ENCODE results near the gene SRGAP2B. TPM values are rescaled to one million over a fixed set of nuclear protein-coding genes. Genes with fewer than 3 reads are reported as not detected.
"Not testable (repeated sequence)": the region's sequence is repeated elsewhere in the genome, so short reads cannot be mapped to it uniquely, and the experiment has no call there.

The SRGAP2B gene
- total RNA-seq, 3 donors from 2014 or later (not counting 1 experiment from before 2014, with no cell fraction given) = 11.9 to 21.3 (median 18.2) TPM

- H3K36me3 Mint-ChIP-seq; H3K9me3 ChIP-seq (ENCODE audit: control insufficient read depth, insufficient read depth, low read length); ATAC-seq; H3K27ac Mint-ChIP-seq; H3K4me1 Mint-ChIP-seq; DNase-seq; H3K9me3 Mint-ChIP-seq; H3K27me3 ChIP-seq (ENCODE audit: control insufficient read depth, insufficient read depth, low read length); H3K27me3 Mint-ChIP-seq (ENCODE audit: low read depth in 2 of 2); H3K4me1 ChIP-seq (ENCODE audit: control insufficient read depth, insufficient read depth, low read length); H3K36me3 ChIP-seq (ENCODE audit: control insufficient read depth, insufficient read depth, low read length); H3K27ac ChIP-seq (ENCODE audit: low read length); H3K4me3 ChIP-seq (ENCODE audit: low read length); H3K4me3 Mint-ChIP-seq; intact Hi-C loops (cut with micrococcal nuclease): not testable (repeated sequence)
- WGBS (ENCODE audit: insufficient coverage) = no CpG with 5 or more reads among the region's 2 CpGs
These were observed 72.9 kb downstream of the SRGAP2B start for GRCh38 chr1:145022259-145022658.

- H3K9me3 ChIP-seq (ENCODE audit: control insufficient read depth, insufficient read depth, low read length); H3K27ac Mint-ChIP-seq; H3K9me3 Mint-ChIP-seq; ATAC-seq; H3K27me3 ChIP-seq (ENCODE audit: control insufficient read depth, insufficient read depth, low read length); H3K36me3 Mint-ChIP-seq; H3K36me3 ChIP-seq (ENCODE audit: control insufficient read depth, insufficient read depth, low read length); H3K27me3 Mint-ChIP-seq (ENCODE audit: low read depth in 2 of 2); intact Hi-C loops (cut with micrococcal nuclease); H3K4me1 ChIP-seq (ENCODE audit: control insufficient read depth, insufficient read depth, low read length); H3K4me3 Mint-ChIP-seq; DNase-seq; H3K4me1 Mint-ChIP-seq; H3K27ac ChIP-seq (ENCODE audit: low read length); H3K4me3 ChIP-seq (ENCODE audit: low read length): not testable (repeated sequence)
- no CpG with 5 or more reads among the region's 4 CpGs for WGBS (ENCODE audit: insufficient coverage)
These were observed 73.4 kb downstream of the SRGAP2B start for GRCh38 chr1:145021749-145022148.

GRCh38 chr1:145019709-145020108 is 75.4 kb downstream of the SRGAP2B start:
- H3K27ac Mint-ChIP-seq; H3K4me1 ChIP-seq (ENCODE audit: control insufficient read depth, insufficient read depth, low read length); H3K27me3 Mint-ChIP-seq (ENCODE audit: low read depth in 2 of 2); DNase-seq; H3K9me3 ChIP-seq (ENCODE audit: control insufficient read depth, insufficient read depth, low read length); ATAC-seq; H3K27me3 ChIP-seq (ENCODE audit: control insufficient read depth, insufficient read depth, low read length); H3K27ac ChIP-seq (ENCODE audit: low read length); H3K9me3 Mint-ChIP-seq; H3K36me3 Mint-ChIP-seq; intact Hi-C loops (cut with micrococcal nuclease); H3K4me1 Mint-ChIP-seq; H3K36me3 ChIP-seq (ENCODE audit: control insufficient read depth, insufficient read depth, low read length); H3K4me3 ChIP-seq (ENCODE audit: low read length); H3K4me3 Mint-ChIP-seq: not testable (repeated sequence)
- whole genome bisulfite sequencing (ENCODE audit: insufficient coverage) = 97% methylated on average over 1 of the region's 2 CpGs

- H3K27ac ChIP-seq (ENCODE audit: low read length); DNase-seq; H3K4me3 Mint-ChIP-seq; H3K9me3 ChIP-seq (ENCODE audit: control insufficient read depth, insufficient read depth, low read length); intact Hi-C loops (cut with micrococcal nuclease); H3K36me3 ChIP-seq (ENCODE audit: control insufficient read depth, insufficient read depth, low read length); ATAC-seq; H3K4me1 ChIP-seq (ENCODE audit: control insufficient read depth, insufficient read depth, low read length); H3K27ac Mint-ChIP-seq; H3K27me3 Mint-ChIP-seq (ENCODE audit: low read depth in 2 of 2); H3K36me3 Mint-ChIP-seq; H3K27me3 ChIP-seq (ENCODE audit: control insufficient read depth, insufficient read depth, low read length); H3K9me3 Mint-ChIP-seq; H3K4me3 ChIP-seq (ENCODE audit: low read length); H3K4me1 Mint-ChIP-seq: not testable (repeated sequence)
- 100% methylated on average over 1 of the region's 2 CpGs for WGBS (ENCODE audit: insufficient coverage)
These were observed 77.4 kb downstream of the SRGAP2B start for GRCh38 chr1:145017725-145018124.

- H3K9me3 ChIP-seq (ENCODE audit: control insufficient read depth, insufficient read depth, low read length); H3K36me3 ChIP-seq (ENCODE audit: control insufficient read depth, insufficient read depth, low read length); H3K4me1 Mint-ChIP-seq; DNase-seq; H3K4me3 ChIP-seq (ENCODE audit: low read length); intact Hi-C loops (cut with micrococcal nuclease); H3K27ac Mint-ChIP-seq; H3K9me3 Mint-ChIP-seq; H3K27ac ChIP-seq (ENCODE audit: low read length); H3K4me3 Mint-ChIP-seq; H3K36me3 Mint-ChIP-seq; H3K27me3 ChIP-seq (ENCODE audit: control insufficient read depth, insufficient read depth, low read length); H3K4me1 ChIP-seq (ENCODE audit: control insufficient read depth, insufficient read depth, low read length); H3K27me3 Mint-ChIP-seq (ENCODE audit: low read depth in 2 of 2): not testable (repeated sequence)
- peak in 1 of 3 donors; percentile 26 for ATAC-seq
These were observed 78.7 kb downstream of the SRGAP2B start for GRCh38 chr1:145016492-145016862.

- H3K4me1 ChIP-seq (ENCODE audit: control insufficient read depth, insufficient read depth, low read length); H3K4me3 ChIP-seq (ENCODE audit: low read length); H3K9me3 Mint-ChIP-seq; H3K36me3 ChIP-seq (ENCODE audit: control insufficient read depth, insufficient read depth, low read length); H3K36me3 Mint-ChIP-seq; intact Hi-C loops (cut with micrococcal nuclease); H3K9me3 ChIP-seq (ENCODE audit: control insufficient read depth, insufficient read depth, low read length); H3K27me3 ChIP-seq (ENCODE audit: control insufficient read depth, insufficient read depth, low read length); H3K4me3 Mint-ChIP-seq; H3K27ac ChIP-seq (ENCODE audit: low read length); DNase-seq; H3K27me3 Mint-ChIP-seq (ENCODE audit: low read depth in 2 of 2); H3K4me1 Mint-ChIP-seq: not testable (repeated sequence)
- ATAC-seq = peak; percentile 74 to 81 (median 78)
- WGBS (ENCODE audit: insufficient coverage) = no CpG with 5 or more reads among the region's 2 CpGs
- peak overlapping the region in 1 of 2 donors; percentile 77 for H3K27ac Mint-ChIP-seq
These were observed 79.2 kb downstream of the SRGAP2B start for GRCh38 chr1:145015744-145016491.

- DNase-seq; ATAC-seq; H3K27ac ChIP-seq (ENCODE audit: low read length); H3K9me3 ChIP-seq (ENCODE audit: control insufficient read depth, insufficient read depth, low read length); H3K4me1 Mint-ChIP-seq; H3K27ac Mint-ChIP-seq; intact Hi-C loops (cut with micrococcal nuclease); H3K4me3 Mint-ChIP-seq; H3K4me3 ChIP-seq (ENCODE audit: low read length); H3K27me3 Mint-ChIP-seq (ENCODE audit: low read depth in 2 of 2); H3K36me3 ChIP-seq (ENCODE audit: control insufficient read depth, insufficient read depth, low read length); H3K4me1 ChIP-seq (ENCODE audit: control insufficient read depth, insufficient read depth, low read length); H3K27me3 ChIP-seq (ENCODE audit: control insufficient read depth, insufficient read depth, low read length); H3K36me3 Mint-ChIP-seq; H3K9me3 Mint-ChIP-seq: not testable (repeated sequence)
- WGBS (ENCODE audit: insufficient coverage) = no CpG with 5 or more reads among the region's 4 CpGs
These were observed 81.8 kb downstream of the SRGAP2B start for GRCh38 chr1:145013353-145013752.

GRCh38 chr1:145011811-145012210 is 83.3 kb downstream of the SRGAP2B start:
- DNase-seq; H3K36me3 Mint-ChIP-seq; H3K36me3 ChIP-seq (ENCODE audit: control insufficient read depth, insufficient read depth, low read length); H3K9me3 Mint-ChIP-seq; H3K27me3 Mint-ChIP-seq (ENCODE audit: low read depth in 2 of 2); H3K27ac Mint-ChIP-seq; ATAC-seq; H3K4me3 ChIP-seq (ENCODE audit: low read length); H3K4me1 ChIP-seq (ENCODE audit: control insufficient read depth, insufficient read depth, low read length); H3K27me3 ChIP-seq (ENCODE audit: control insufficient read depth, insufficient read depth, low read length); H3K27ac ChIP-seq (ENCODE audit: low read length); intact Hi-C loops (cut with micrococcal nuclease); H3K4me1 Mint-ChIP-seq; H3K4me3 Mint-ChIP-seq; H3K9me3 ChIP-seq (ENCODE audit: control insufficient read depth, insufficient read depth, low read length): not testable (repeated sequence)
- WGBS (ENCODE audit: insufficient coverage) = no CpG with 5 or more reads among the region's 4 CpGs
